Stimulated activated CD4-positive, alpha-beta T cell treated with anti-CD3 and anti-CD28 coated beads, TNF-alpha, amount 100 ng/mL, for 4 hours (primary cell): ENCODE results near the gene MRPL10.

Experiments
- DNase-seq, 3 experiments: peaks; one replicate each; pipeline ENCODE4 v3.0.0-alpha.2; 2020; ENCODE audit warnings: low read depth in 3 of 3

Gene MRPL10

DNA sequence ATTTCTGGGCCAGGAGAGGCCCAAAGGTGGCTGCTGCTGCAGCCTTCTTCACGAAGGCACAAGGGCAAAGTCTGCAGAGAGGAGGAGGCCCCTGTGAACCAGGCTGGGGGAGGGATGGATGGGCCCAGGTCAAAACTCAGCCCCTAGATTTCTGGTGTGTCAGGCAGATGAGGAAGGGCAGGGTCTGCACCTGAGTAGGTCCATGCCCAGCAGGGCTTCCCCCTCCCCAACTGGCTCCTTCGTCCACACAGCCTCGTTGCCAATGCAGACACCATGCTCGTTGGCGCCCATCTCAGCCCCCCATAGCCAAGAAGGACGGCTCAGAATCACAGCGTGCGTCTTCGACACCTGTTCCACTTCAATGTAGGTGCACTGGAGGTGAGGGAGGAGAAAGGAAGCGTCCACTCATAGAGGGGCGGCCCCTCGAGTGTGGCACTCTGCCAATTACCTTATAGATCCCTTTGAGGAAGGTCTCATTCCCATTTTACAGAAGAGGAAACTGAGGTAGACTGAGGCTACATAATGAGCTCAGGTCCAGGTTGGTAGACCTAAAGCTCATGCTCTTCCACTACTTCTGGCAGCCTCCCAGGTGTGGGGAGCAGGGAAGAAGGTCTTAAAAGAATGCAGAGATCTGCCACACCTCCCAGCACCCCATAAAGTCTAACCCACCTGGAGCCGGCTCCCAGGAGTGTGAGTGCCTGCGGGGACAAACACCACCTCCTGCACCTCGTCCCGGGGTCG lies 8.8 kb upstream of the MRPL10 start:
- no peak for DNase-seq

DNA sequence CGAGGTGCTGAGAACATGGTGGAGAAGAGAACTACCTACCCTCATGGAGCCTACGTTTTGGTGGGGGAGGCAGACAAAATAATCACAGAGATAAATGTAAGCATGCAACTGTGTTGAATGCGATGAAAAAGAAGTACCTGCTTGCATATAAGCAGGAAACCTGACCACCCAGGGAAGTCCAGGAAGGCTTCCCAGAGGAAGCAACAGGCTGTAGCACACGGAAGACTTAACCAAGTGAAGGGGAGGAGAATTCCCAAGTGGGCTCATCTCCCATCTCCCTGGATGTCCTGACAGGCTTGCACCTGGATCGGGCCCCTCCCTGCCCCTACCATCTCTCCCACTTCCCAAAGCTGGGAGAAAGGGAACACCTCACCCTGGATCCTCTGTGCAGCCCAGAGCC lies 7.7 kb upstream of the MRPL10 start:
- no peak for DNase-seq

DNA sequence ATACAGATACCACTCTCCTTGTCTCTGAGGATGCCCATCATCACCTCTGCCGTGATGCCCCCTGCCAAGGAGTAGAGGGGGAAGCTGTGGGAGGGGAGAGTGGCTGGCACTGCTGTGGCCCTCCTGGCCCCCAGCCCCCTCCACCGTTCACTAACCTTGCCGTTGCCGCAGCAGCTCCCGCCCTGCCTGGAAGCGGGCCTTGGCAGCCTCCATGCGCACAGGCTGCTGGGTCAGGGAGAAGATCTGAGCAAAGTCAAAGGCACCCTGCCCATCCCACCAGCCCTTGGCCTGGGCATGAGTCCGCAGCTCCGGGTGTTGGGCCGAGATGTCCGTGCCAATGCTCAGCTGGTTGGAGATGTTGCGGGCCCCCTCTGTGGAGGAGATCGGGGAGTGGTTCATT lies 7.3 kb upstream of the MRPL10 start:
- no peak for DNase-seq

GRCh38 chr17:47837401-47838039 lies 6.2 kb upstream of the MRPL10 start:
- DNase-seq, result no peak

GRCh38 chr17:47836601-47837000 lies 5.3 kb upstream of the MRPL10 start:
- DNase-seq, result no peak

DNA sequence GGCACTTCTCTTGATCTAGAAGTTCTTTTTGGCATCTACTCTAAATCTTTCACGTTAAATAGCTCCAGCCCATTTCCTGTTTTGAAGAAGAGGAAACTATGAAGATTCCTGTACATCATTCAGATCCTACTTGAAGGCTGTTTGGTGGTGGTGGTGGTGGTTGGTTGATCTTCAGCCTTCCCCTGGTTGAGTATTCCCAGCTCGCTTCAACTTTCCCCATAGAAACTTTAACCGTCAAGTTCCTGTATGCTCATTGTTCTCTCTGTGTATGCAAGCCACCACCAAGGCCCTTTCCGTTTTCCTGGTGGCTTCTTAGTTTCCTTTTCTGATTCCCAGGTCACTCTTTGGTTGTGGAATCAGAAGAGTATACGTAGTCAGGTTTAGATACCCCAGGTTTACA lies 3.4 kb upstream of the MRPL10 start:
- no peak for DNase-seq

- DNase-seq, result no peak
These were observed 590 bp upstream of the MRPL10 start for GRCh38 chr17:47831934-47832327.

- DNase-seq, result no peak
These were observed 842 bp downstream of the MRPL10 start for GRCh38 chr17:47830396-47831002.

DNA sequence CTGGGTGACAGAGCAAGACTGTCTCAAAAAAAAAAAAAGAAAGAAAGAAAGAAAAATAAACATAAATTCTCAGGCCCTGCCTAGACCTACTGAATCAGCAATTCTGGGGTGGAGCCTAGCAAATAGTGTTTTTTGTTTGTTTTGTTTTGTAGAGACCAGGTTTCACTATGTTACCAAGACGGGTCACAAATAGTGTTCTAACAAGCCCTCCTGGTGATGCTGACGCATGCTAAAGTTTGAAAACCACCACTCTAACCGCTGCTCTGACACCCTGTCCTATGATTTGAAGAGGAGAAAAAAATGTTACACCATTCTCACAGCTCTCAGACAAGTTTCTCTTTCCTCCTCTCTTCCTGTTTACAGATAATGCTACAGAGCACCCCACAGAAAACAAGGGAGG lies 1.5 kb downstream of the MRPL10 start:
- no peak for DNase-seq

- no peak for DNase-seq
These were observed 7.8 kb downstream of the MRPL10 start for GRCh38 chr17:47823519-47823918.

DNA sequence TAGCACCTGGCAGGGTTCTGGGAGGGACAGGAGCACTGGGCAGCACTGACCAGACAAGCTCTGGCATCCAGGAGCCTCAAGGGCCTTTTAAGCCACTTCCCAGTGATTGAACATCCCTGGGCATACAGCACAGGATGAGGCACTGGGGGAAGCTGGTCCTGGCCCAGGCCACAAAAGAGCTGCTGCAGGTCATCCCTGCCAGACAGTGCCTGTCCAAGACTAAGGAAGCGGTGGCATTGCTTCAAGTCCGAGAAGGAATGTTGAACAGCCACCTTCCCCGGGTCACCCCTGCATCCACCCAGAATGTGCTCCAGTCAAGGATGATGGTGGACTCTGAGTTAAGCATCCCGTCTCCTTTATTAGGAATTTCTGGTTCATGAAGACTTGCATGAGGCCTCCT lies 8.6 kb downstream of the MRPL10 start:
- no peak for DNase-seq

- DNase-seq, result peak; percentile 41 to 59 (median 56)
These were observed 9.6 kb downstream of the MRPL10 start, which contains the start of gene OSBPL7 for GRCh38 chr17:47821424-47822391. Gene OSBPL7, minus strand, starts transcription at chr17:47821794. Its CDS starts 1,516 bp downstream, at chr17:47820278.

- no peak for DNase-seq
These were observed 10.3 kb downstream of the MRPL10 start for GRCh38 chr17:47821031-47821423.

- DNase-seq, result no peak
These were observed 11.1 kb downstream of the MRPL10 start for GRCh38 chr17:47820033-47820789.

- no peak for DNase-seq
These were observed 11.9 kb downstream of the MRPL10 start for GRCh38 chr17:47819475-47819874.

- DNase-seq, result no peak
These were observed 13.2 kb downstream of the MRPL10 start for GRCh38 chr17:47818002-47818695.

GRCh38 chr17:47816947-47817346 lies 14.4 kb downstream of the MRPL10 start:
- no peak for DNase-seq

DNA sequence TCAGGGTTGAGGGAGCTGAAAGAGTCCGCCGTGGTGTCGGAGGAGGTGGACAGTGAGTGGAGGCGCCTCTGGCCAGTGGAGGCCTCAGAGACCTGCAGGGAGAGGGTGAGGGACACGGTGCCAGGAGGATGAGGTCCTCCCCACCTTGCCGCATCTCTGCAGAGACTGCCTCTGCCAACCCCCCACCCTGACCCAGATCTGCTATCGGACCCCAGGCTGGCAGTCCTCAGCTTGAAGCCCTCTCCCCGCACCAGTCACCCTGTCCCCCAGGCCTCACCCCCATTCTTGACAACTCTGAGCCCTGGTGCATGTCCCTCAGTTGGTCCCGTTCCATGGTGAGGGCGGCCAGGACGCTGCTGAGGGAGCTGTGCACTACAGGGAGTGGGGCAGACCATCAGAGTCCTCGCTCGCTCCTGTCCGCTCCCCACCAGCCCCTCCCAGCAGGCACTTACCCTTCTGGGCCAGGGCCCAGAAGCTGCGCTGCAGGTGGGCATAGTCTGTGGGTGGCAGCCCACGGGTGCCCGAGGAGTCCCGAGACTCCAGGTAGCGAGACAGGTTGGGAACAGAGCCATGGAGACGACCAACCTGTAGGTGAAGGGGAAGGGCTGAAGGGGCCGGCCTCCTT lies 15.1 kb downstream of the MRPL10 start:
- no peak for DNase-seq

DNA sequence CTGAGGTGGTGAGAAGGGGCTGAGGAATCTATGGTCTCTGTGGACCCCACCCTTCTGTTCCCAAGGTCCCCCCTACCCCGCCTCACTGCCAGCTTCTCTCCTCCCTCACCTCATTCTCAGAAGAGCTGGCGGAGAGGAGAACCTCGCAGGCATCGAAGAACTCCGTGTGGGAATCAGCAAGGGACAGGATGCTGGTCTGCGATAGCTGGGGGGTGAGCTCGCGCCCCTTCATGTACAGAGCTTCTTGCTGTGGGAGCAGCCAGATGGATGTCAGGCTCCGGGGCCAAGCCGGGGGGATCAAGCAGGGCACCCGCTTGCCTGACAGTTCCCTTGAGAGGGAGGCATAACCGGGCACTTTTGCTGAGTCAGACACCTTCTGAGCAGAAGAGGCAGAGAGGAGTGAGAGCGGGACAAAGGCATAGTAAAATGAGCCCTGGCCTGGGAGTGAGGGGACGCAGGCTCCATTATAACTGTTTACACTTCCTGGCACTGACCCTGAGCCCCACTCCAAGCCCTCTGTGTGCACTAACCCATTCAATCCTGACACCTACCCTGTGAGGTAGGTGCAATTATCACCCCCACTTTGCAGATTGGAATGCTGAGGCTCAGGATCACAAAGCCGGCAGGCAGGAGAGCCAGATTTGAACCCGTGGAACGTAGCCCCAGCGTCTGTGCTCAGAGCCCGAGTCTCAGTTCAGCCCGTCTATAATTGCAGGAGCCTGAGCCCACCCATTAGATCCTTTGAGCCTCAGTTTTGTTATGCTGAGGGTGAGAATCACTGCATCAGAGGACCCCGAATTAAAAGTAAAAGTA lies 16.0 kb downstream of the MRPL10 start:
- DNase-seq, result no peak
